Chondrocyte (in vitro differentiated cells): ENCODE results near the gene PSG7. TPM values are rescaled to one million over a fixed set of nuclear protein-coding genes. Genes with fewer than 3 reads are reported as not detected.
"Not testable (repeated sequence)": the region's sequence is repeated elsewhere in the genome, so short reads cannot be mapped to it uniquely, and the experiment has no call there.

Experiments used
- DNase-seq: peaks from one replicate; pipeline ENCODE4 v3.0.0; 2021; ENCODE audit warnings: mixed read lengths, low spot score
- H3K27ac Mint-ChIP-seq: one replicate; pipeline ENCODE4 v1.8.0; 2021; ENCODE audit warnings: mild to moderate bottlenecking, moderate library complexity, mixed read lengths; ENCODE audit not compliant: unreplicated experiment
- H3K27me3 Mint-ChIP-seq: 2 replicates; pipeline ENCODE4 v1.8.0; 2021; ENCODE audit warnings: low read depth, mixed read lengths
- H3K36me3 Mint-ChIP-seq: 2 replicates; pipeline ENCODE4 v1.8.0; 2021; ENCODE audit warnings: low read depth, mixed read lengths
- H3K4me1 Mint-ChIP-seq: 2 replicates; pipeline ENCODE4 v1.8.0; 2021; ENCODE audit warnings: low read depth, mild to moderate bottlenecking, mixed read lengths
- H3K4me3 Mint-ChIP-seq: one replicate; pipeline ENCODE4 v1.8.0; 2021; ENCODE audit warnings: mild to moderate bottlenecking, moderate library complexity, mixed read lengths; ENCODE audit not compliant: unreplicated experiment
- H3K9me3 Mint-ChIP-seq: 2 replicates; pipeline ENCODE4 v1.8.0; 2021; ENCODE audit warnings: low read depth, mixed read lengths
- CTCF ChIP-seq: fragments of 200-600 bp; sonication (generic); IDR thresholded peaks from 2 replicates; pipeline ENCODE4 v1.5.0; 2021; ENCODE audit warnings: antibody characterized with exemption, mild to moderate bottlenecking, moderate library complexity
- total RNA-seq: library from RNA; stranded (reverse); gene quantifications from 3 replicates; pipeline ENCODE4 v1.2.1, GENCODE V29; 2021

Gene PSG7
- total RNA-seq, 1 donor from 2014 or later = not detected

- Mint-ChIP-seq H3K27ac (no peak overlapping the region), H3K9me3 (peaks cover 59% of the 10 kb centered on the region), H3K4me3 (no peak overlapping the region), H3K27me3 (no peaks in the 10 kb centered on the region), H3K36me3 (no peaks in the 10 kb centered on the region), H3K4me1 (no peaks in the 10 kb centered on the region)
- DNase-seq = no peak
- peak; percentile 7 for TF ChIP-seq CTCF
Measured at GRCh38 chr19:42942187-42942789, 5.3 kb upstream of the PSG7 start.

- H3K4me1 Mint-ChIP-seq, H3K27ac Mint-ChIP-seq, DNase-seq, H3K4me3 Mint-ChIP-seq, H3K36me3 Mint-ChIP-seq, H3K27me3 Mint-ChIP-seq: not testable (repeated sequence)
- H3K9me3 Mint-ChIP-seq = peaks cover 40% of the 10 kb centered on the region
Measured at GRCh38 chr19:42934726-42935125, 2.3 kb downstream of the PSG7 start.

GRCh38 chr19:42934183-42934582 is 2.8 kb downstream of the PSG7 start:
- H3K4me3 Mint-ChIP-seq, H3K36me3 Mint-ChIP-seq, H3K27me3 Mint-ChIP-seq, H3K27ac Mint-ChIP-seq, DNase-seq, H3K4me1 Mint-ChIP-seq: not testable (repeated sequence)
- H3K9me3 Mint-ChIP-seq = peaks cover 38% of the 10 kb centered on the region

- H3K4me1 Mint-ChIP-seq, H3K27me3 Mint-ChIP-seq, H3K27ac Mint-ChIP-seq, DNase-seq, H3K4me3 Mint-ChIP-seq, H3K36me3 Mint-ChIP-seq: not testable (repeated sequence)
- H3K9me3 Mint-ChIP-seq = peaks cover 42% of the 10 kb centered on the region
Measured at GRCh38 chr19:42933412-42933811, 3.6 kb downstream of the PSG7 start.

GRCh38 chr19:42932485-42933101 is 4.4 kb downstream of the PSG7 start:
- DNase-seq, H3K27ac Mint-ChIP-seq, H3K4me1 Mint-ChIP-seq, H3K36me3 Mint-ChIP-seq, H3K4me3 Mint-ChIP-seq, H3K27me3 Mint-ChIP-seq: not testable (repeated sequence)
- peaks cover 45% of the 10 kb centered on the region for H3K9me3 Mint-ChIP-seq

GRCh38 chr19:42930214-42930613 is 6.8 kb downstream of the PSG7 start:
- H3K36me3 Mint-ChIP-seq, DNase-seq, H3K4me1 Mint-ChIP-seq, H3K4me3 Mint-ChIP-seq, H3K27ac Mint-ChIP-seq, H3K27me3 Mint-ChIP-seq: not testable (repeated sequence)
- H3K9me3 Mint-ChIP-seq = peaks cover 38% of the 10 kb centered on the region
- peak; percentile 20 for TF ChIP-seq CTCF

- no peak overlapping the region for H3K4me3 Mint-ChIP-seq
- H3K4me1 Mint-ChIP-seq = no peaks in the 10 kb centered on the region
- TF ChIP-seq CTCF = no peak
- no peaks in the 10 kb centered on the region for H3K36me3 Mint-ChIP-seq
- no peaks in the 10 kb centered on the region for H3K27me3 Mint-ChIP-seq
- H3K27ac Mint-ChIP-seq = no peak overlapping the region
- no peak for DNase-seq
- peaks cover 41% of the 10 kb centered on the region for H3K9me3 Mint-ChIP-seq
Measured at GRCh38 chr19:42928896-42929295, 8.1 kb downstream of the PSG7 start.
